IMR-90 (cell line): Measurements from ENCODE around the gene SV2B. TPM values are rescaled to one million over a fixed set of nuclear protein-coding genes. Genes with fewer than 3 reads are reported as not detected.

Experiments used
- ATAC-seq: fragments of 200-7000 bp; cut with Tn5 transposase; 2 replicates; pipeline ENCODE4 v1.9.1; 2020; ENCODE audit warnings: low read depth, mild to moderate bottlenecking, moderate library complexity
- BruUV-seq: library from RNA; stranded (reverse); fragments of 400-500 nt; replicated peaks from 2 replicates; lab custom pipeline; 2021; lab: Mats Ljungman, UMichigan
- CTCF ChIA-PET: fragments of 300-600 bp; formaldehyde crosslinking; extraction: SDS; loops from one replicate; lab custom pipeline; 2021; ENCODE audit warnings: antibody characterized with exemption; lab: Yijun Ruan, JAX
- POLR2A ChIA-PET: fragments of 300-600 bp; sonication (Branson Sonifier 250); formaldehyde crosslinking; loops from one replicate; lab custom pipeline; 2022; ENCODE audit warnings: antibody characterized with exemption; ENCODE audit not compliant: unreplicated experiment; lab: Charles Lee
- DNase-seq: peaks from one replicate; pipeline ENCODE4 v3.0.0; 2013
- H2AFZ ChIP-seq: replicated peaks from 2 replicates; pipeline ENCODE3; 2013; ENCODE audit warnings: low read length, mild to moderate bottlenecking; ENCODE audit not compliant: poor library complexity
- H2AK5ac ChIP-seq: 2 replicates; pipeline ENCODE4 v1.6.1; 2013; ENCODE audit warnings: low read depth, low read length, inconsistent platforms
- H2AK9ac ChIP-seq: replicated peaks from 2 replicates; pipeline ENCODE3; 2013; ENCODE audit warnings: mild to moderate bottlenecking, low read depth, low read length, moderate library complexity; ENCODE audit not compliant: poor library complexity
- H2BK120ac ChIP-seq: 2 replicates; pipeline ENCODE4 v1.6.1; 2013; ENCODE audit warnings: low read depth, low read length, inconsistent platforms
- H2BK15ac ChIP-seq: 3 replicates; pipeline ENCODE4 v1.6.1; 2013; ENCODE audit warnings: low read depth, low read length, inconsistent platforms
- H2BK20ac ChIP-seq: 2 replicates; pipeline ENCODE4 v1.6.1; 2013; ENCODE audit warnings: low read depth, mild to moderate bottlenecking, inconsistent platforms, low read length, moderate library complexity
- H2BK5ac ChIP-seq: 2 replicates; pipeline ENCODE4 v1.6.1; 2013; ENCODE audit warnings: mild to moderate bottlenecking, low read depth, low read length, inconsistent platforms; ENCODE audit not compliant: poor library complexity, severe bottlenecking
- H3K14ac ChIP-seq: replicated peaks from 2 replicates; pipeline ENCODE4 v1.6.1; 2013; ENCODE audit warnings: low read depth, low read length, inconsistent platforms
- H3K18ac ChIP-seq: 2 replicates; pipeline ENCODE4 v1.6.1; 2013; ENCODE audit warnings: low read depth, low read length, control low read depth
- H3K23ac ChIP-seq: 2 replicates; pipeline ENCODE4 v1.6.1; 2013; ENCODE audit warnings: low read depth, low read length, inconsistent platforms
- H3K27ac ChIP-seq: 2 replicates; pipeline ENCODE4 v1.5.1; 2013; ENCODE audit warnings: mild to moderate bottlenecking, control low read depth, low read length; ENCODE audit not compliant: insufficient read depth
- H3K27me3 ChIP-seq: 2 replicates; pipeline ENCODE4 v1.6.1; 2013; ENCODE audit warnings: low read length; ENCODE audit not compliant: control insufficient read depth, insufficient read depth
- H3K36me3 ChIP-seq: 2 replicates; pipeline ENCODE4 v1.6.1; 2013; ENCODE audit warnings: low read length, mixed read lengths; ENCODE audit not compliant: control insufficient read depth, insufficient read depth
- H3K4ac ChIP-seq: 2 replicates; pipeline ENCODE4 v1.6.1; 2013; ENCODE audit warnings: low read depth, low read length, inconsistent platforms
- H3K4me1 ChIP-seq: 2 replicates; pipeline ENCODE4 v1.6.1; 2013; ENCODE audit warnings: low read length, mixed read lengths; ENCODE audit not compliant: control insufficient read depth, insufficient read depth
- H3K4me2 ChIP-seq: 2 replicates; pipeline ENCODE4 v1.6.1; 2013; ENCODE audit warnings: low read depth, mild to moderate bottlenecking, control low read depth, low read length, moderate library complexity
- H3K4me3 ChIP-seq: 2 replicates; pipeline ENCODE4 v1.5.1; 2013; ENCODE audit warnings: low read depth, mild to moderate bottlenecking, control low read depth, low read length, moderate library complexity; ENCODE audit not compliant: insufficient read depth
- H3K56ac ChIP-seq: 2 replicates; pipeline ENCODE4 v1.6.1; 2013; ENCODE audit warnings: low read length, inconsistent platforms; ENCODE audit not compliant: insufficient read depth; ENCODE audit errors: extremely low read depth
- H3K79me1 ChIP-seq, 2 experiments: 2 replicates each; pipeline ENCODE4 v1.6.1; 2013; ENCODE audit warnings: low read length in 2 of 2, inconsistent platforms in 1 of 2, low read depth in 1 of 2
- H3K9ac ChIP-seq: 2 replicates; pipeline ENCODE4 v1.6.1; 2013; ENCODE audit warnings: low read depth, low read length, control low read depth
- H3K9me1 ChIP-seq: 2 replicates; pipeline ENCODE4 v1.6.1; 2013; ENCODE audit warnings: low read length, inconsistent platforms; ENCODE audit not compliant: insufficient read depth
- H3K9me3 ChIP-seq: 2 replicates; pipeline ENCODE4 v1.6.1; 2013; ENCODE audit warnings: low read length; ENCODE audit not compliant: control insufficient read depth, insufficient read depth
- H4K20me1 ChIP-seq: 2 replicates; pipeline ENCODE4 v1.6.1; 2013; ENCODE audit warnings: low read length, inconsistent platforms; ENCODE audit not compliant: insufficient read depth
- H4K5ac ChIP-seq: 2 replicates; pipeline ENCODE4 v1.6.1; 2013; ENCODE audit warnings: mild to moderate bottlenecking, low read depth, low read length, control low read depth
- H4K8ac ChIP-seq, 2 experiments: 2 replicates each; pipeline ENCODE4 v1.6.1; 2013; ENCODE audit warnings: low read depth in 2 of 2, low read length in 2 of 2, control low read depth in 1 of 2, inconsistent platforms in 1 of 2
- H4K91ac ChIP-seq: 2 replicates; pipeline ENCODE4 v1.6.1; 2013; ENCODE audit warnings: low read depth, low read length, inconsistent platforms; ENCODE audit not compliant: insufficient read depth
- BHLHE40 ChIP-seq: fragments of 150-350 bp; IDR thresholded peaks from 2 replicates; pipeline ENCODE4 v1.6.1; 2016; ENCODE audit warnings: mild to moderate bottlenecking, low read depth, low read length
- CHD1 ChIP-seq: IDR thresholded peaks from 2 replicates; pipeline ENCODE4 v1.6.1; 2012; ENCODE audit warnings: low read depth, low read length, improper control_type of control experiment
- MAFK ChIP-seq: IDR thresholded peaks from 2 replicates; pipeline ENCODE4 v1.6.1; 2012; ENCODE audit warnings: low read depth, low read length, improper control_type of control experiment
- MAZ ChIP-seq: IDR thresholded peaks from 2 replicates; pipeline ENCODE4 v1.6.1; 2012; ENCODE audit warnings: low read depth, mild to moderate bottlenecking, low read length, improper control_type of control experiment, moderate library complexity, borderline replicate concordance
- POLR2A ChIP-seq: IDR thresholded peaks from 2 replicates; pipeline ENCODE4 v1.6.1; 2012; ENCODE audit warnings: mild to moderate bottlenecking, low read depth, low read length
- RCOR1 ChIP-seq: IDR thresholded peaks from 2 replicates; pipeline ENCODE4 v1.6.1; 2012; ENCODE audit warnings: mild to moderate bottlenecking, low read length, improper control_type of control experiment; ENCODE audit not compliant: insufficient replicate concordance
- SMC3 ChIP-seq: fragments of 150-350 bp; IDR thresholded peaks from 2 replicates; pipeline ENCODE4 v1.6.1; 2016; ENCODE audit warnings: low read depth, mild to moderate bottlenecking, antibody characterized with exemption, low read length, moderate library complexity
- WGBS, 2 experiments: methylation state at CpG; one replicate each; pipeline versions ENCODE4 v1.1.5 to v1.1.7; 2013; ENCODE audit warnings: missing lambda C conversion rate in 2 of 2; ENCODE audit not compliant: insufficient read length in 1 of 2; ENCODE audit errors: extremely low coverage in 2 of 2; 5-methylcytosine and 5-hydroxymethylcytosine counted together
- dilution Hi-C: fragments of 300-500 bp; cut with HindIII; formaldehyde crosslinking; loops from one replicate; pipeline ENCODE4 v1.14.3; 2018; ENCODE audit warnings: low sequenced_read_pairs; ENCODE audit not compliant: unreplicated experiment
- in situ Hi-C: fragments of 300-500 bp; cut with MboI; formaldehyde crosslinking; loops from 3 replicates; pipeline ENCODE4 v1.14.3; 2019; ENCODE audit warnings: low sequenced_read_pairs, inconsistent platforms, mixed read lengths
- intact Hi-C: fragments of 100-400 bp; cut with micrococcal nuclease; formaldehyde crosslinking; loops from 2 replicates; pipeline ENCODE4 v1.10.0; 2022
- polyA plus RNA-seq, 3 experiments: library from polyadenylated mRNA; depleted of rRNA; stranded (reverse); fragments of >200 nt; gene quantifications; 2 replicates each; pipeline ENCODE4 v1.2.3, GENCODE V29; 2012; ENCODE audit warnings: low replicate concordance in 1 of 3
- total RNA-seq: library from RNA; depleted of rRNA; stranded (reverse); fragments of >200 nt; gene quantifications from 2 replicates; pipeline ENCODE4 v1.2.3, GENCODE V29; 2012
- TF ChIP-seq, protein P1 (sequence below): fragments of 150-350 bp; IDR thresholded peaks from 2 replicates; pipeline ENCODE4 v1.6.1; 2016; ENCODE audit warnings: low read depth, mild to moderate bottlenecking, low read length, moderate library complexity, borderline replicate concordance
- TF ChIP-seq, protein P2 (sequence below): fragments of 150-350 bp; IDR thresholded peaks from 2 replicates; pipeline ENCODE4 v1.6.1; 2017; ENCODE audit warnings: mild to moderate bottlenecking, antibody characterized with exemption, low read length, low read depth
- TF ChIP-seq, protein P3 (sequence below): conservative IDR thresholded peaks from 2 replicates; pipeline ENCODE4 v1.5.1; 2012; ENCODE audit warnings: mild to moderate bottlenecking, low read depth, low read length, improper control_type of control experiment

SV2B gene
- total and polyA plus RNA-seq, 2 of the 4 experiments (the other 2 are of a cell fraction): not detected

DNA sequence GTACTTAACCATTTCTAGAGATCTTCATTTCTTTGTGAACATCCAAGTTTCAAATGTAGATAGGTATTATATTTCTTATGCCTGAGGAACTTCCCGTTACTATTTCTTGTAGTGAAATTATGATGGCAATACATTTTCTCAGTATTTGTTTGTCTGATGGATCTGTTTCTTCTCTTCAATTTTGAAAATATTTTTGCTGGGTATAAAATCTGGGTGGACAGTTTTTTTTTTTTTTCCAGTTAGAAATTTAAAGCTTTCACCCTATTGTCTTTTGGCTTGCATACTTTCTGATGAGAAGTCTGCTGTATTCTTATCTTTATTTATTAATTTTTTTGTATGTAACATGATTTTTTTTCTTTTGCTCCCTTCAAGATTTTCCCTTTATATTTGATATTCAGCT lies 175.8 kb downstream of the SV2B start (continued):
- TF ChIP-seq MAZ (no peak), POLR2A (no peak)

DNA sequence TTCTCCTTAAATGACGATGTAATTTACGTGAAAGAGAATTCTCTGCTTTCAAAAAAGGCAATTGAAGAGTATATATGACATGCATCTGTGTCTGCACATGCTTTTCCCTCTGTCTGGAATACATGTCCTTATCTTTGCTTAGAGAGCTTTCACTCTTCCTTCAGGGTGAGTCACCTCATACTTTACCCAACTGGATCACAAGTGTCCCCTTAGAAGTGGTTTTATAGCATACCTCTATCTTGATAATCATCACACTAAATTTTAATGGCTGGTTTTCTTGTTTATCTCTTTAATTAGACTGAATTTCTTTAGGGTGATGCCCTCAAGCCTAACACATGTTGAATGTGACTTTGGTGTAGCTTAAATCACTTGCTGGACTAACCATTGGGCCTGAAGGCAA lies 178.9 kb downstream of the SV2B start:
- no peak overlapping the region for H3K23ac ChIP-seq
- no peak overlapping the region for H2AFZ ChIP-seq
- POLR2A ChIA-PET: interaction anchor here (0.6 kb wide), 1 partner anchor 598 kb away, joined by 3 read pairs; no protein-coding TSS in a partner anchor
- no peak overlapping the region for H3K4ac ChIP-seq
- no peak overlapping the region for H2AK5ac ChIP-seq
- no peak overlapping the region for H2BK120ac ChIP-seq
- no peak overlapping the region for H2BK20ac ChIP-seq
- H3K36me3 ChIP-seq: no peaks in the 10 kb centered on the region
- H4K91ac ChIP-seq: no peak overlapping the region
- H3K9me3 ChIP-seq: no peaks in the 10 kb centered on the region
- H3K27ac ChIP-seq: no peak overlapping the region
- ATAC-seq: no peak
- no peak overlapping the region for H3K56ac ChIP-seq
- H3K4me3 ChIP-seq: no peak overlapping the region
- no peaks in the 10 kb centered on the region for H4K20me1 ChIP-seq
- no peak overlapping the region for H2BK15ac ChIP-seq
- WGBS, 2 experiments: no CpG with 5 or more reads among the region's 2 CpGs
- H3K18ac ChIP-seq: no peak overlapping the region
- H3K9ac ChIP-seq: no peak overlapping the region
- in situ Hi-C loops: loop anchor here (10.0 kb wide), 1 partner anchor 324 kb away; the partner anchor contains the start of gene RCCD1
- no peak overlapping the region for H4K5ac ChIP-seq
- no peak overlapping the region for H3K4me2 ChIP-seq
- no peaks in the 10 kb centered on the region; the same call in 1 of the 2 replicates for H3K27me3 ChIP-seq
- dilution Hi-C loops: no loop called here
- CTCF ChIA-PET: interaction anchor here (1.2 kb wide), 1 partner anchor 322 kb away, joined by 3 read pairs; no protein-coding TSS in a partner anchor
- no peaks in the 10 kb centered on the region for H3K9me1 ChIP-seq
- intact Hi-C loops: no loop called here
- no peak for DNase-seq
- H2BK5ac ChIP-seq: no peak overlapping the region
- H3K14ac ChIP-seq: no peak overlapping the region
- H3K79me1 ChIP-seq: no peaks in the 10 kb centered on the region
- H4K8ac ChIP-seq: no peak overlapping the region
- no peaks in the 10 kb centered on the region for H3K4me1 ChIP-seq
- BruUV-seq: no TSS peak
- no peak for TF ChIP-seq RCOR1
- TF ChIP-seq BHLHE40: no peak
- TF ChIP-seq, protein P1, sequence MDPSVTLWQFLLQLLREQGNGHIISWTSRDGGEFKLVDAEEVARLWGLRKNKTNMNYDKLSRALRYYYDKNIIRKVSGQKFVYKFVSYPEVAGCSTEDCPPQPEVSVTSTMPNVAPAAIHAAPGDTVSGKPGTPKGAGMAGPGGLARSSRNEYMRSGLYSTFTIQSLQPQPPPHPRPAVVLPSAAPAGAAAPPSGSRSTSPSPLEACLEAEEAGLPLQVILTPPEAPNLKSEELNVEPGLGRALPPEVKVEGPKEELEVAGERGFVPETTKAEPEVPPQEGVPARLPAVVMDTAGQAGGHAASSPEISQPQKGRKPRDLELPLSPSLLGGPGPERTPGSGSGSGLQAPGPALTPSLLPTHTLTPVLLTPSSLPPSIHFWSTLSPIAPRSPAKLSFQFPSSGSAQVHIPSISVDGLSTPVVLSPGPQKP: no peak
- TF ChIP-seq SMC3: no peak
- TF ChIP-seq, protein P2, sequence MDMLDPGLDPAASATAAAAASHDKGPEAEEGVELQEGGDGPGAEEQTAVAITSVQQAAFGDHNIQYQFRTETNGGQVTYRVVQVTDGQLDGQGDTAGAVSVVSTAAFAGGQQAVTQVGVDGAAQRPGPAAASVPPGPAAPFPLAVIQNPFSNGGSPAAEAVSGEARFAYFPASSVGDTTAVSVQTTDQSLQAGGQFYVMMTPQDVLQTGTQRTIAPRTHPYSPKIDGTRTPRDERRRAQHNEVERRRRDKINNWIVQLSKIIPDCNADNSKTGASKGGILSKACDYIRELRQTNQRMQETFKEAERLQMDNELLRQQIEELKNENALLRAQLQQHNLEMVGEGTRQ: no peak
- no peak for TF ChIP-seq MAZ
- TF ChIP-seq CHD1: no peak
- TF ChIP-seq, protein P3, sequence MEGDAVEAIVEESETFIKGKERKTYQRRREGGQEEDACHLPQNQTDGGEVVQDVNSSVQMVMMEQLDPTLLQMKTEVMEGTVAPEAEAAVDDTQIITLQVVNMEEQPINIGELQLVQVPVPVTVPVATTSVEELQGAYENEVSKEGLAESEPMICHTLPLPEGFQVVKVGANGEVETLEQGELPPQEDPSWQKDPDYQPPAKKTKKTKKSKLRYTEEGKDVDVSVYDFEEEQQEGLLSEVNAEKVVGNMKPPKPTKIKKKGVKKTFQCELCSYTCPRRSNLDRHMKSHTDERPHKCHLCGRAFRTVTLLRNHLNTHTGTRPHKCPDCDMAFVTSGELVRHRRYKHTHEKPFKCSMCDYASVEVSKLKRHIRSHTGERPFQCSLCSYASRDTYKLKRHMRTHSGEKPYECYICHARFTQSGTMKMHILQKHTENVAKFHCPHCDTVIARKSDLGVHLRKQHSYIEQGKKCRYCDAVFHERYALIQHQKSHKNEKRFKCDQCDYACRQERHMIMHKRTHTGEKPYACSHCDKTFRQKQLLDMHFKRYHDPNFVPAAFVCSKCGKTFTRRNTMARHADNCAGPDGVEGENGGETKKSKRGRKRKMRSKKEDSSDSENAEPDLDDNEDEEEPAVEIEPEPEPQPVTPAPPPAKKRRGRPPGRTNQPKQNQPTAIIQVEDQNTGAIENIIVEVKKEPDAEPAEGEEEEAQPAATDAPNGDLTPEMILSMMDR: no peak
- no peak for TF ChIP-seq MAFK
- H2AK9ac ChIP-seq: no peak overlapping the region
